CD4-positive, alpha-beta T cell treated with Interleukin-4 for 1 hour (primary cell): ENCODE data around the gene LSAMP.
"Not testable (repeated sequence)": the region's sequence is repeated elsewhere in the genome, so short reads cannot be mapped to it uniquely, and the experiment has no call there.

Experiments used
- DNase-seq, 2 donors: peaks; one replicate each; pipeline ENCODE4 v3.0.0-alpha.2; 2020 to 2022

Gene LSAMP

DNA sequence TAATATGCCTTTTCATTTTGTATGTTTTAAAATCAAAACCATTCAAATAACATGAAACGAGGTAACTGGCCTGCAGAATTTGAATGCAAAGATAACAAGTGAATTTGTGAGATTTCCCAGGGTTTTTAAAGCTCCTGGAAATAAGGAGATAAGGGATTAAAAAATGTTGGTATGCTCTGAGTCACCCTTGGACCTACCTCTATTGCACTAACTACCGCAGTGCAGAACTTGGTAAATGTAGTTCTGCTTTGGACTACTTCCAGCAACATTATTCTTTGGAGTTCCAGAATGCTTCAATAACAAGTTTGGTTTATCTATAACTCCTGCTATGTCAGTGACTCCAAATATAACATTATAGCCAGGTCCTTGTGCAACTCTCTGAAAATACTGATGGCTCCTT lies 620.2 kb downstream of the LSAMP start:
- DNase-seq: no peak

DNA sequence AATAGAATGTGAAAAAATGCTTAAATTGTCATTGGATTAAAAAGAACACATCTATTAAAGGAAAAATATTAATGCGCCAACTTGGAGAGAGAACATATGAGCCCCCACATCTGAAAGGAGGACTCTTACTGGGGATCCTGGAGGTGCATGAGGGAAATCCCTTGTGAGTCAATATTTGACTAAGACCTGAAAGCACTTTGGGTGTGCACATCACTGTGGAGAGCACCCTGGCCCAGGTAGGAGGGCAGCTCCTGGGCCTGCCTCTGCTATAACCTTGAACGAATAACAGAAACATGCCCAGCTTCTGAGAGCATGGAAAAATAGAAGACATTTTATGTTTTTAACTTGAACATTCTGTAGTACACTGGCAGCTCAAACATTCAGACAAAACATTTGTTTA lies 622.2 kb downstream of the LSAMP start:
- DNase-seq: no peak

DNA sequence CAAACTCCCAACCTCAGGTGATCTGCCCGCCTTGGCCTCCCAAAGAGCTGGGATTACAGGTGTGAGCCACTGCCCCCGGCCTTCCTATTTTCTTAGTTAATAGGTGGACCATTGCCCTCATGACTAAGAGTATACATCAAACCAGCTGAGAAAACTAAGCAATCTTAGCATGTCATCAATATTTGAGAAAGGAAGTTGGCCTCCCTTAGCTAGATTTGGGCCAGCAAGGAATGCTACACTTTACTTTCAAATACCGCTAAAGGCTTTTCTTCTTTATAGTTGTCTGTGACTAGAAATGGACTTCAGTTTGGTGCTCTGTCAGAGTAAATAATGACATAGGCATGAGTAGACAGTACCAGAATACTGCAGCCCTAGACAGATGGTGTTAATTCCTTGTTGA lies 622.7 kb downstream of the LSAMP start:
- DNase-seq: no peak

DNA sequence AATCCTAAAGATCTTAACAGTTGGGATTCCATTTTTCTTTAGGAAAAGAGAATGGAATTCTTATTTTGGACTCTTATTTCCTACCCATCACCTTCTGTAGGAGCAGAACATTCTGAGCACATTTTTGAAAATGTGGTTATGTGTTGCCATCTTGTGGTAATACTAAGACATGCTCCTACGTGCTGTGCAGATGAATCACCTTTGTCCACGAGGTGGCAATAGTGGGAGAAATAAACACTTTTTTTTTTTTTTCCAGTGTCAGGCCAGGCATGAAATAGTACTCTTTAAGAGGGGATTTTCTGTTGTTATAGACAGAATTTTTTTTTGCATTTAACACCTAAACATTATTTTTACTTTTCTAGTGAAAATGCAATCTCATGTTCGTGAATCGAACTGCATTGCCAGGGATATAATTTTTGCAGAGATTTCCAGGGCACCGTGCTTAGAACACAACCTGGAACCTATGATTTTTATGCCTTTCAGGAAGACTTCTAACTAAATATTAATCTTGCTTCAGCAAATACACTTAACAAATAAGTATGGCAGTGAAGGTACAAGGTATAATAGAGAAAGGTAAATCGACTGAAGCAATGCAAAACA lies 625.4 kb downstream of the LSAMP start:
- peak; percentile 67 to 75 for DNase-seq

DNA sequence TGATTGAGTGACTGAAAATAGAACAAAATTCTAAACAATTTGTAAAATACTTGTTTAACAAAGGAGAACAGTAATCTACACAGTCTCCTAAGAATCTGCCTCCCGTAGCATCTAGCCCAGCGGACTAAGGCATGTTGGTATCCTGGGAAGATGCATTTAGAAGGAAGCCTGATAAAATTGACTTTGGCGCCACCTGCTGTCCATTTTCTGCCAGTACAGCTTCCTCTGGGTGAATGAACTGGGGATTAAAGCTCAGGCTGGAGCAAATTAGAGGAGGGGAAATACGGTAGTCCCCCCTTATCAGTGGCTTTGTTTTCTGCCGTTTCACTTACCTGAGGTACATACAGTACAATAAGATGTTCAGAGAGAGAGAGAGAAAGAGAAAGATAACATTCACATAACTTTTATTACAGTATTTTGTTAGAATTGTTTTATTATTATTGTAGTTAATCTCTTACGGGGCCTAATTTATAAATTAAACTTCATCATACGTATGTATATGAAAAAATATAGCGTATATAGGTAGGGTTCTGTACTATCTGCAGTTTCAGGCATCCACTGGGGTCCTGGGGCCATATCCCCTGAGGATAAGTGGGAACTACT lies 630.4 kb downstream of the LSAMP start:
- peak; percentile 55 to 62 for DNase-seq

DNA sequence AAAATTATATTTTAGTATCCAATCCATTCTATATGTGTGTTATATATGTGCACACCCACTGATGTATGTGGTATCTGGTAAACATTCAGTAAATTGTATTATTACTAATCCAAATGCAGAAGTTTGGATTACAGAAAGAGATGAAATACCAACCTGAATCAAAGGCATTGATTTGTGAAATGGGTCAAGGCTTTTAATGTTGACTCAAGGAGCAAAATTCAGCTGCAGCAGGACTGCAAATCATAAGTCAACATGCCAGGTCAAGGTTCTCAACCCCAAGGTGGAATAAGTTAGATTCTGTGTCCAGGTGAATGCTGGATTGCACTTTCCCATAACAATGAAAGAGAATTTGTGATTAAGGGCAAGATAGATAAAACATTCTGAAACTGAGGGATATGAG lies 631.3 kb downstream of the LSAMP start:
- no peak for DNase-seq

DNA sequence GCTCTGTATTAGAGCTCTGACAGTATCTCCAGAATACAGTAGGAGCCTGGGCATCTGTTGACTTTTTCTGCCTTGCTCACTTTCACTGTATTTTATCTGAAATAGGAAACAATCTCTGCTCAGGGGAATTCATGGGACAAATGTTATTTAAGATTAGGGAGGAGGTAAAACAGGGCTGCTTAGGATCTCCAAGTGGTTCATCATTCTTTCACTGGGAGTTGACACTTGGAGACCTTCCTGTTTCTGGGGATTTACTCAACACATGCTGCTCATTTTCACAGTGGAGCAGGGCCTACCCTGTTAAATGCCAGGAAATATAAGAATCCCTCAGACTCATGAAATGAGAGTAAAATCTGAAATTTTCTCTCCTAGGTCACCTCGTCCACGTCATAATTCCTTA lies 636.5 kb downstream of the LSAMP start:
- no peak for DNase-seq

DNA sequence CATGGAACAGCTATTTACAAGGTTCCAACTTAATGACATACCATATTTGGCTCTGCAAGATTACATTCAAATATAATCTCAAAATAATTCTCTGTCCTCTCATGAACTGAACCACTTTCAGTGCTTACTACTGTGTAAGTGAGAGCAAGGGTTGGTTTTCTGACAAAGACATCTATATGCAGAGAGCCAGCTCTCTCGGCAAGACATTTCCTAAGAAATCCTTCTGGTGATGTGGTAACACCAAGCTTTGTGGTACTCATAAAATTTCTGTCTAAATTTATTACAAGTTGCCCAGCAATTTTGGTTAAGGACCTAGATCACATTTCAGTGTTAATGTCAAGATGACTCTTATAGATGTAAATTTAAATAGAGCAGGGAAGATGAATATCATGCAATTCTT lies 637.0 kb downstream of the LSAMP start:
- DNase-seq: no peak

DNA sequence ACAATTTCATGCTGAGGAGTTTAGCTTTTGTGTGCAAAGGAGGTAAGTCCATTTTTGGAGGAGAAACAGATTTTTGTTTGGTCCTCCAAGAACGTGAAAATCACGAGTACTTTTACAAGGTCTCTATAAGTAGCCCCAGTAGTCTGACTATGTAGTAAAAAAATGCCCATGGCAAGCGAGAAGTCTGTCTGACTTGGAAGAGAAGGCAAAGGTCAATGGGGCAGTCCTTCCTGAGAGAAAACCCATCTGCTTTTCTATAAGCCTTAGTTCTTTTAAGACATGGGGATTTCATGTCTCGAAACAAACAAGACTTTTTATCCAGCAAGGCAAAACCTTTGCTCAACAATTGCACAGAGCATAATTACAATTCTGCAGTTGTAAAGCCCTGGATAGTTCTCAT lies 638.8 kb downstream of the LSAMP start:
- no peak for DNase-seq

DNA sequence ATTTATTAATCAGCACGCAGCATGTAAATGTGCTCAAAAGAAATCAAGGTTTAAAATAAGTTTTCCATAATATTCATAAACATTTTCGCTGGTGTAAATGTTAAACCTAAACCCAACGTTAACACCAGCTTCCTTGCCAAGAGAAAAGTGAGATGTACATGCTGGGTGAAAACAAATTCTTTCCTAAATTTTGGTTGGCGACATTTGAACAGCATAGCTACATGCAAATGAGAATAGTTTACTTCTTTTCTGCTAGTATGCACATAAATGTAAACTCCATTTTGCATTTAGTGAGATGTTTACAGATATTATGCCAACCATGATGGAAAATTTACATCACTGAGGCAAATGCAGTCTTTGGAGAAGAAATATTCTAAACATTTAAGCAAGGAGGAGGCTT lies 639.8 kb downstream of the LSAMP start:
- DNase-seq: no peak

DNA sequence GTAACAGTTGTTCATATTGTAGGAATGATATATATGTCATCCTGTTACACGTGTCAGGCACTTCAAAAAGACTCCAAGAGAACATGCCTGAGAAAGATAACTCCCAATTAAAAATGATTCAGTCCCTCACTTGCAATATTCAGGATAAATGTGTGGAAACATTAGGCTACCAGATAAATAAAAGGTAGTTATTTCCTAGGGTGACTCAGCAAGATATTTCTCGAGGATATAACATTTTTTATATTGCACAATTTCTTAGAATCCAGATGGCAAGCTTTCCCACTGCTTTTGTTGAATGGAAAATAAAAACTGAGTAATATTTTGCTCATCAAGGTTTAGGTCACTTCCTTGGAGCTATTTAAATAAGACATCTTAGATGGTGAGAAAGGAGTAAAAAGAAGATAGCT lies 640.6 kb downstream of the LSAMP start:
- DNase-seq: no peak

DNA sequence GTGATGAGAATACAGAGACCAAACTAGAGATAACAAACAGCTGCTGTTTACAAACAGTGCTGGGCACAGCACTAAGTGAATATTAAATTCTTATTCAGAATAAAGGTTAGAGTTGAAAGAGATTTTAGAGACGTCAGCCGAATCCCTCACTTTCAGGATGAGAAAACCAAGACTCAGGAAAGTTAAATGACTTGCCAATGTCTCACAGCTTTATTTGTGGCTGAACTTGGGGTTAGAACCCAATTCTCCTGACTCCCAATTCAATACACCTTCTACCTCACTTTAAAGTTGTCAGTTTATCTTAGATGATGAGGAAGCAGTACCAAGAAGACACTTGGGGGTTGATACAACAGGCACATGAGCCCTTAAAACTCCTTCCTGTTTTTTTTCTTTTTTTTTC lies 641.1 kb downstream of the LSAMP start:
- DNase-seq: no peak

DNA sequence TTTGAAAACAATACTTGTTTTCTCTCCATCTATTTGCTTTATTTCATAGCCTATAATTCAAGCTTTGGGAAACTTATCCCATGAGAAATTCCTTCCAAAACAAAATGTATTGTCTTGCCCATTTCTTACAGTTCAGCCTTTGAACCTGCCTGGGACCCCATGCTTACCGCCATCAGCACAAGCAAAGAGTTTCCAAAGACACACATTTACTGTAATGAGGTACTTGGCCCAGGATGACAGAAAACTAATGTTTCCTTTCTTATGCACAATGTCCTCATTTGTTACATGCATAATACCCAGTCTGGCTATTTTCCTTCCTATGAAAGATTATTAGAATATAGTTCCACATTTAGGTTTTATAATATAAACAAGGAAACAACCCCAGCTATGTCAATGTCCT lies 641.6 kb downstream of the LSAMP start:
- no peak for DNase-seq

DNA sequence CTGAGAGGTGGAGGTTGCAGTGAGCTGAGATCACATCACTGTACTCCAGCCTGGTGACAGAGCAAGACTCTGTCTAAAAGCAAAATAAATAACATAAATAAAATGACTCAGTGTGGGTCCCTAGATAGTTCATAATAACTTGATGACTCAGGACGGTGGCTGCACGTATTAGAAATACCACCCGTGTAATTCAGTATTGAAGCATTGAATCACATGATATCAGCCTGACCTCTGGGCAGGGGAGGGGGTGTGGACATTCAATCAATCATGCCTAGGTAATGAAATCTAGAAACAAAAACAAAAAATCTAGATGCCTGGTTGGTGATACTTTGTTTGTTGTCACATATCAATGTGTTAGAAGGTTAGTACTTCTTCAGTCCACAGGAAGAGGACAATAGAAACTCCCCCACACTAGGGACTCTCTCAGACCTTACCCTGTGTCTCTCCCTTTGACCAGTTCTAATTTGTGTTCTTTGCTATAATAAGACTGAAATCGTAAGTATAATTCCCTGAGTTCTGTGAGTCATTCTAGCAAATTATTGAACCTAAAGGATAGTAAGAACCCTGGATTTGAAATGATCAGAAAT lies 644.7 kb downstream of the LSAMP start:
- DNase-seq: no peak

DNA sequence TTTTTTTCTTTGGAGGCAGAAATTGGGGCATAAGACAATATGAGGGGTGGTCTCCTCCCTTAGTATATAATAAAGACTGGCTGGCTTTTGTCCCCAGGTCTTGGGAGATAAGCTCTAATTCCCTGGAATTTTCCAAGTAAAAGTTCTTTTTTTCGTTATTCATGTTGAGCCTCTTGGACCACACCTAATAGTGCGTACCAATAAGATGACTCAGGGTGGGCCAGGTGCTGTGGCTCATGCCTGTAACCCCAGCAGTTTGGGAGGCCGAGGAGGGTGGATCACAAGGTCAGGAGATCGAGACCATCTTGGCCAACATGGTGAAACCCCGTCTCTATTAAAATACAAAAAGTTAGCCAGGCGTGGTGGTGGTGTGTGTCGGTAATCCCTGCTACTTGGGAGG lies 645.2 kb downstream of the LSAMP start:
- DNase-seq: not testable (repeated sequence)

DNA sequence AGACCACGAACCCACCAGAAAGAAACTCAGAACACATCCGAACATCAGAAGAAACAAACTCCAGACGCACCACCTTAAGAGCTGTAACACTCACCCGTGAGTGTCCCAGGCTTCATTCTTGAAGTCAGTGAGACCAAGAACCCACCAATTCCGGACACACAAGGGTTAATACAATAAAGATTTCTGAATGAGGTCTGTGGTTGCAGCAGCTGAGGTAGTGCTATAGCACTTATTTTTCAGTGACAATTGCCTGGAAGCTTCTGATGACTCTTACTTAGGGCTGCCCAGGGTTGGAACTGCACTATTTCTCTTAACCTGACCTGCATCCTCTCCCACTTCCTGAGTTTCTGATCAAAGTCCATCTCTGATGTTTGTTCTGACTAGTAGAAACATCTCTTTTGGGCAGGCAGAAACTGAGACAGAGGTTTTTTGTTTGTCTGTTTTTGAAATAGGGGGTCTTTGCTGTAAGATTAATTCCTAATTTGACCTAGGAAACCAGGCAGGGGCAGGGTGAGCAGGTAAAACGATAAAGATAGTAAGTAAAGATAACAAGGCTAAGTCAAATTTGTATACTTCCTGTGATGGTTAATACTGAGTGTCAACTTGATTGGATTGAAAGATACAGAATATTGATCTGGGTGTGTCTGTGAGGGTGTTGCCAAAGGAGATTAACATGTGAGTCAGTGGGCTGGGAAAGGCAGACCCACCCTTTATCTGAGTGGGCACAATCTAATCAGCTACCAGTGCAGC lies 652.9 kb downstream of the LSAMP start:
- DNase-seq: peak; percentile 14 to 39

DNA sequence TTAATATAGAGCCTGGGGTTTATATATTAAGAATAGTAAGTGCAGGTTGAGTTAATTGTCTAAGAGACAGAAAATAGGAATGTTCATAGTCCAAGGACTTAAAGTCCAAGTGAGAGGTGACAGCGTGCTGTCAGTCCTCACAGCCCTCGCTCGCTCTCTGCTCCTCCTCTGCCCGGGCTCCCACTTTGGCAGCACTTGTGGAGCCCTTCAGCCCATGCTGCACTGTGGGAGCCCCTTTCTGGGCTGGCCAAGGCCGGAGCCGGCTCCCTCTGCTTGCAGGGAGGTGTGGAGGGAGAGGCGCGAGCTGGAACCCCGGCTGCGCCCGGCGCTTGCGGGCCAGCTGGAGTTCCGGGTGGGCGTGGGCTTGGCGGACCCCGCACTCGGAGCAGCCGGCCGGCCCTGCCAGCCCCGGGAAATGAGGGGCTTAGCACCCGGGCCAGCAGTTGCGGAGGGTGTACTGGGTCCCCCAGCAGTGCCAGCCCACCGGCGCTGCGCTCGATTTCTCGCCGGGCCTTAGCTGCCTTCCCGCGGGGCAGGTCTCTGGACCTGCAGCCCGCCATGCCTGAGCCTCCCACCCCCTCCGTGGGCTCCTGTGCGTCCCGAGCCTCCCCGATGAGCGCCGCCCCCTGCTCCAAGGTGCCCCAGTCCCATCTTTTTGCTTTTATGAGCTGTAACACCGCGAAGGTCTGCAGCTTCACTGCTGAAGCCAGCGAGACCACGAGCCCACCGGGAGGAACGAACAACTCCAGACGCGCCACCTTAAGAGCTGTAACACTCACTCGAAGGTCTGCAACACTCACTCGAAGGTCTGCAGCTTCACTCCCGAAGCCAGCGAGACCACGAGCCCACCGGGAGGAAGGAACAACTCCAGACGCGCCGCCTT lies 653.8 kb downstream of the LSAMP start:
- DNase-seq: not testable (repeated sequence)

DNA sequence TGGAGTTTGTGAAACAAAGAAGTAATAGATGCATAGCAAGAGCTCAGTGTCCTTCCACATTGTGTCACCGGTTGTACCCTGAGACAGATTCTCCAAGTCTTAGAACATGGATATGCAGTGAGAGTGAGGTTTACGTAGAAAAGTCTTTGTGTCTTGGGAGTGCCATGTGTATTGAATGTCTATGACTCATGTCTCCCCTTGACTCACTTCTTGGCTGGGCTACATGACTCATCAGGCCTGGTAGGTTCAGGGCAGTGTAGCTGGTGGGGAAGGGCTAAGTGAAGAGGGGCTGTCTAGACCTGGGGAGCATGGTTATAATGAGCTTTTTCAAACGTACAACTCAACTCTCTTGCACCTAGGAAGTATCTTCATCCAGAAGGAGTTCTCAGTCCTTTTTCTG lies 654.5 kb downstream of the LSAMP start:
- no peak for DNase-seq

DNA sequence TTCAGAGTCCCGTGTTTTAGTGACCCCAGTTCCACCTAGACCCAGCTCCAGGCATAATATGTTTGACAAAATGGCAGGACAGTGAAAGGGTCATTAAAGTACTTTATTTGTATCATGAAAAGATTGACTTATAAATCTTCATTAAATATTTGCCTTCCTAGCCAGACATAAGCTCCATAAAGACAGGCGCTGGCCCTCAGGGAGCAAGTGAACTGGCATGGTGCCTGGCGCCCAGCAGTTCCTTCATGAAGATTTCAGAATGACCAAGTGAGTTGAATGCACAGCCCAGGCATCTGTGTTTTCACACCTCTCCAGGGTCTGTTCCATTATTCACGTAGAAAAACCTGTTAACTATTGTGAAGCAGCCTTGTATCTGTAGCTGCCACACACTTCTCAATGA lies 655.8 kb downstream of the LSAMP start:
- no peak for DNase-seq

DNA sequence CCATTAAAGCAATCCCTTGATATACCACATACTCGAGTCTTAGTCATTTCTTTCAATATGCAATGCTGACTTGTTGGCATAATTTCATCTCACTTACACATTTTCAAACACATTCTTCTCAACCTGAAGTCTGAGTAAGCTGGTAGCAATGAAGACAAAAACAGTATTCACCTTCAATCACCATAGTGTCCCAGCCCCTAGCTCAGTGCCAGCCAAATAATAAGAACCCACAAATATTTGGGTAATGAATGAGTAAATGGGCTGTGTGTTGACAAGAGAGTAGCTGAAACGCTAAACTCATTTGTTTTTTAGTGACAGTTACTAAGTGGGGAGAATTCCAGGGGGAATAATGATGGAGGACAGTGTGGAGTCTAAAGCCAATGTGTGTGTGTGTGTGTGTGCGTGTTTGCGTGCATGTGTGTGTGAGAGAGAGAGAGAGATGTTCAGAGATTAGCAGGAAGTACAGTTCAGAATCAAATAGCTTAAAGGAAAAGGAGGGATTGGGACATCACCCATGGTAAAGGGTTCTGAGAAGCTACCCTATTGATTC lies 656.3 kb downstream of the LSAMP start:
- no peak for DNase-seq

DNA sequence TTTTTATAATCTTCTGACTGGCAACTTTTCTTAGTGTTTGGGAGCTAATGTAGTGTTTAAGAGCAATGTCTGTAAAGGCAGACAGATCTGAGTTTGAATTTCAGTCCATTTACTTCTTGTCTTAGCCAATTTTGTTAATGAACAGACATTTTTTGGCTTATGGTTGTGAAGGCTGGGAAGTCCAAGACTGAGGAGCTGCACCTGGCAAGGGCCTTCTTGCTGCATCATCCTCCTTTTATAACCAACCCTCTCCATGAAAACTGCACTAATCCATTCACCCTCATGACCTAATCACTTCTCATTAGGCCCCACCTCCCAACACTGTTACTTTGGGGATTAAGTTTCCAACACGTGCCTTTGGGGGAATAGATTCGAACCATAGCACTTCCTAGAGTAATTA lies 657.5 kb downstream of the LSAMP start:
- no peak for DNase-seq

DNA sequence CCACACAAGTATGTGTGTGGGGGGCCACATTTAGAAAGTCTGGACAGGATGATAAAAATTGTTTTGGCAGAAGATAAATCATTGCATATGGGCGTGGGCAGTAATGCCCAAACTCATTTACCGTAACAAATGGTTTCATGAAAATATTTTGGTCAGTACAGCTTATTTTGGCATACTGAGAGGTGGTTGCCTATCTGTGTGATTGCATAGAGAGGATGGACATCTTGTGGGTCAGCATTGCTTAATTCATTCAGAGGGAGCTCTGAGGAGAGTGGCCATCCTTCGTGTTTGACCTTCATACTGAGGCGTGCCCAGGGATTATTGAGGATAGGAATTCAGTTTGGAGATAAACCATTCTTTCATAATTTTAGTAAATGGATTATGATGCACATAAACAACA lies 659.5 kb downstream of the LSAMP start:
- no peak for DNase-seq
